Liver (tissue), 9 donors: ENCODE measurements around the gene HCRTR1. TPM values are rescaled to one million over a fixed set of nuclear protein-coding genes. Genes with fewer than 3 reads are reported as not detected.

Experiments used
- DNase-seq: peaks from one replicate; pipeline ENCODE4 v3.0.0-alpha.2; 2017; ENCODE audit warnings: low spot score
- H3K27ac ChIP-seq, 2 donors: one replicate each; pipeline ENCODE4 v1.7.0; 2013; ENCODE audit warnings: inconsistent platforms in 2 of 2, low read length in 2 of 2, control low read depth in 1 of 2, low read depth in 1 of 2, mild to moderate bottlenecking in 1 of 2
- H3K27me3 ChIP-seq, 4 donors: one replicate each; pipeline versions ENCODE4 v1.6.1 to v1.7.0; 2013; ENCODE audit warnings: low read length in 3 of 4, inconsistent platforms in 1 of 4, mild to moderate bottlenecking in 1 of 4, moderate library complexity in 1 of 4; ENCODE audit not compliant: control insufficient read depth in 4 of 4, insufficient read depth in 4 of 4
- H3K36me3 ChIP-seq, 4 donors: one replicate each; pipeline versions ENCODE4 v1.6.1 to v1.7.0; 2013; ENCODE audit warnings: low read length in 3 of 4, mild to moderate bottlenecking in 3 of 4, low read depth in 1 of 4, moderate library complexity in 1 of 4; ENCODE audit not compliant: control insufficient read depth in 4 of 4, insufficient read depth in 3 of 4
- H3K4me1 ChIP-seq, 4 donors: one replicate each; pipeline versions ENCODE4 v1.6.1 to v1.7.0; 2013; ENCODE audit warnings: low read length in 3 of 4, mild to moderate bottlenecking in 3 of 4, moderate library complexity in 1 of 4; ENCODE audit not compliant: control insufficient read depth in 4 of 4, insufficient read depth in 4 of 4
- H3K4me3 ChIP-seq, 3 donors: one replicate each; pipeline versions ENCODE4 v1.6.1 to v1.7.0; 2013; ENCODE audit warnings: low read length in 3 of 3, control low read depth in 1 of 3, low read depth in 1 of 3, mild to moderate bottlenecking in 1 of 3
- H3K9ac ChIP-seq, 2 donors: one replicate each; pipeline ENCODE4 v1.7.0; 2013; ENCODE audit warnings: low read length in 2 of 2, mild to moderate bottlenecking in 2 of 2, moderate library complexity in 2 of 2, control low read depth in 1 of 2, low read depth in 1 of 2
- H3K9me3 ChIP-seq, 4 donors: one replicate each; pipeline versions ENCODE4 v1.6.1 to v1.7.0; 2013; ENCODE audit warnings: low read length in 3 of 4; ENCODE audit not compliant: control insufficient read depth in 4 of 4
- ATF3 ChIP-seq: IDR thresholded peaks from 2 replicates; pipeline ENCODE4 v1.6.1; 2016; ENCODE audit warnings: antibody characterized with exemption
- CTCF ChIP-seq: fragments of 150-350 bp; IDR thresholded peaks from 2 replicates; pipeline ENCODE4 v1.5.1; 2017; ENCODE audit warnings: improper control_type of control experiment, low read depth, low read length; ENCODE audit not compliant: missing input control
- EGR1 ChIP-seq, 2 donors: IDR thresholded peaks; 2 replicates each; pipeline ENCODE4 v1.6.1; 2016 to 2018; ENCODE audit warnings: antibody characterized with exemption in 2 of 2, low read depth in 2 of 2
- FOXA1 ChIP-seq: IDR thresholded peaks from 2 replicates; pipeline ENCODE4 v1.6.1; 2016; ENCODE audit warnings: antibody characterized with exemption
- FOXA2 ChIP-seq: IDR thresholded peaks from 2 replicates; pipeline ENCODE4 v1.6.1; 2016; ENCODE audit warnings: antibody characterized with exemption
- GABPA ChIP-seq, 2 donors: IDR thresholded peaks in 1 of 2; conservative IDR thresholded peaks in 1 of 2; 2 replicates each; pipeline ENCODE4 v1.6.1; 2016; ENCODE audit warnings: antibody characterized with exemption in 2 of 2, mild to moderate bottlenecking in 1 of 2, moderate library complexity in 1 of 2
- HNF4A ChIP-seq, 2 donors: conservative IDR thresholded peaks; 2 replicates each; pipeline ENCODE4 v1.6.1; 2016; ENCODE audit warnings: antibody characterized with exemption in 2 of 2, mild to moderate bottlenecking in 2 of 2
- HNF4G ChIP-seq: IDR thresholded peaks from 2 replicates; pipeline ENCODE4 v1.6.1; 2016; ENCODE audit warnings: antibody characterized with exemption
- JUND ChIP-seq, 2 donors: IDR thresholded peaks; 2 replicates each; pipeline ENCODE4 v1.6.1; 2016; ENCODE audit warnings: antibody characterized with exemption in 2 of 2
- MAX ChIP-seq: IDR thresholded peaks from 2 replicates; pipeline ENCODE4 v1.6.1; 2016; ENCODE audit warnings: antibody characterized with exemption
- NR2F2 ChIP-seq: IDR thresholded peaks from 2 replicates; pipeline ENCODE4 v1.6.1; 2016; ENCODE audit warnings: antibody characterized with exemption
- RAD21 ChIP-seq, 2 donors: IDR thresholded peaks; 2 replicates each; pipeline ENCODE4 v1.6.1; 2016; ENCODE audit warnings: antibody characterized with exemption in 2 of 2, mild to moderate bottlenecking in 2 of 2
- REST ChIP-seq: IDR thresholded peaks from 2 replicates; pipeline ENCODE4 v1.6.1; 2016; ENCODE audit warnings: antibody characterized with exemption, mild to moderate bottlenecking
- RXRA ChIP-seq, 2 donors: IDR thresholded peaks; 2 replicates each; pipeline ENCODE4 v1.6.1; 2017 to 2018; ENCODE audit warnings: antibody characterized with exemption in 2 of 2, mild to moderate bottlenecking in 1 of 2
- SP1 ChIP-seq: IDR thresholded peaks from 2 replicates; pipeline ENCODE4 v1.6.1; 2018; ENCODE audit warnings: antibody characterized with exemption, mild to moderate bottlenecking
- TAF1 ChIP-seq: conservative IDR thresholded peaks from 2 replicates; pipeline ENCODE4 v1.6.1; 2016; ENCODE audit warnings: antibody characterized with exemption, mild to moderate bottlenecking
- YY1 ChIP-seq: IDR thresholded peaks from 2 replicates; pipeline ENCODE4 v1.6.1; 2016; ENCODE audit warnings: antibody characterized with exemption, mild to moderate bottlenecking
- WGBS: extraction: QIAGEN DNeasy Blood & Tissue Kit; methylation state at CpG from one replicate; pipeline ENCODE4 v1.1.7; 2013; 5-methylcytosine and 5-hydroxymethylcytosine counted together
- polyA plus RNA-seq, 2 donors: library from polyadenylated mRNA; stranded (reverse) in 1 of 2; unstranded in 1 of 2; fragments of 200-250 nt in 1 of 2; fragments of >200 nt in 1 of 2; fragmentation: Nextera tagmentation in 1 of 2; extraction: Ambion mirVana in 1 of 2; gene quantifications; one replicate each; pipeline versions ENCODE4 v1.2.1 to v1.2.3, GENCODE V29; 2013 to 2015
- total RNA-seq, 2 donors: library from RNA; depleted of rRNA; stranded (reverse); fragments of >200 nt; gene quantifications; one replicate each; pipeline ENCODE4 v1.2.3, GENCODE V29; 2014
- donor health status: healthy.
- donor health status: healthy.
- donor health status: healthy.
- donor health status: healthy.
- donor health status: healthy.

HCRTR1 gene
- total and polyA plus RNA-seq, 4 donors, result 0.06 TPM; not detected in 3

GRCh38 chr1:31640179-31640578 lies 22.7 kb downstream of the HCRTR1 start:
- Histone ChIP-seq H3K4me1 (peaks cover 0 to 20% (median 11%) of the 10 kb centered on the region in 4 donors), H3K9ac (no peak overlapping the region), H3K4me3 (no peak overlapping the region), H3K36me3 (peaks cover 0 to 2% (median under 1%) of the 10 kb centered on the region in 4 donors), H3K27me3 (no peaks in the 10 kb centered on the region), H3K27ac (no peak overlapping the region), H3K9me3 (no peaks in the 10 kb centered on the region)
- no peak for TF ChIP-seq RXRA (IDR thresholded peaks at IDR 0.05)
- no peak for TF ChIP-seq YY1
- no peak for TF ChIP-seq TAF1
- TF ChIP-seq FOXA2, result no peak
- no peak for TF ChIP-seq RAD21 (IDR thresholded peaks at IDR 0.05)
- TF ChIP-seq SP1, result no peak
- no peak for TF ChIP-seq ATF3
- TF ChIP-seq CTCF, result no peak
- no peak for TF ChIP-seq JUND (IDR thresholded peaks at IDR 0.05)
- no peak for TF ChIP-seq HNF4G
- TF ChIP-seq FOXA1, result no peak
- no peak for TF ChIP-seq HNF4A (conservative IDR thresholded peaks at IDR 0.05)
- TF ChIP-seq REST, result no peak
- TF ChIP-seq GABPA (IDR thresholded peaks at IDR 0.05 in 1 of 2, conservative IDR thresholded peaks at IDR 0.05 in 1 of 2), result no peak
- no peak for TF ChIP-seq EGR1 (IDR thresholded peaks at IDR 0.05; ENCODE audit: low read depth in 2 of 2)
- no peak for TF ChIP-seq NR2F2
- no peak for TF ChIP-seq MAX
- DNase-seq, result no peak

- no peaks in the 10 kb centered on the region for H3K9me3 ChIP-seq
- peaks cover 0 to 26% (median 15%) of the 10 kb centered on the region in 4 donors for H3K4me1 ChIP-seq
- no peak for DNase-seq
- H3K27me3 ChIP-seq, result no peaks in the 10 kb centered on the region
- H3K36me3 ChIP-seq, result no peaks in the 10 kb centered on the region
- no peak overlapping the region for H3K27ac ChIP-seq
- H3K4me3 ChIP-seq, result no peak overlapping the region
- TF ChIP-seq ATF3 (no peak), TAF1 (no peak), FOXA2 (no peak), YY1 (no peak), RAD21 (IDR thresholded peaks at IDR 0.05) (no peak)
- WGBS, result 90% methylated on average over 4 of the region's 4 CpGs
- H3K9ac ChIP-seq, result no peak overlapping the region
Observed at GRCh38 chr1:31640964-31641363, 23.5 kb downstream of the HCRTR1 start.
